ENCODE results near the gene RNF41. TPM values are rescaled to one million over a fixed set of nuclear protein-coding genes. Genes with fewer than 3 reads are reported as not detected.

Gene RNF41
- total and polyA plus RNA-seq, 5 donors, result 17.4 to 63.2 (median 44.9) TPM

DNA sequence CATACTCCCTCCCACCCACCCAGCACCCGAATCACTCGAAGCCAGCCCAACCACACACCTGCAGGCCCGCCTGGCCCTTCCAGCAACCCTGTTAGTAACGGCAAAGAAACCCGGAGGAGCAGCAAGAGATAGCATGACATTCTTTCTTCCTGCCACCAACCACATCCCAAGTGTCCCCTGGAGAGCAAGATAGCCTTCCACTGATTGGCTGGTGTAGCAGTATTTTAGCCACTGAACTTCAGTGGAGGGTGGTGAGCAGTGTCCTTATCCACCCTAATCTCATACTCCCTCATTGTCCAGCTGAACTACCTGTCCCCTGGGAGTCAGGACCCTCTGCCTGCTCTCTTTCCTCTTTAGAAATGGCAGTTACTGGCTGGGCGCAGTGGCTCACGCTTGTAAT, 7.4 kb upstream of the RNF41 start:
- H3K27me3 ChIP-seq (ENCODE audit: control insufficient read depth, insufficient read depth), result no peaks in the 10 kb centered on the region
- no peaks in the 10 kb centered on the region for H3K4me1 ChIP-seq (ENCODE audit: control insufficient read depth, insufficient read depth, low read length)
- DNase-seq (no peak), ATAC-seq (no peak)
- WGBS, result 76% methylated on average over 7 of the region's 7 CpGs
- no peaks in the 10 kb centered on the region for H3K9me3 ChIP-seq (ENCODE audit: control insufficient read depth, low read length)
- no peak overlapping the region for H3K27ac ChIP-seq (ENCODE audit: low read length)
- intact Hi-C loops (cut with DNase I), result loop anchor here in 1 of 4 donors (2.0 kb wide), 1 partner anchor 16 kb away; no protein-coding TSS in a partner anchor
- H3K4me3 ChIP-seq (ENCODE audit: low read length), result no peak overlapping the region

DNA sequence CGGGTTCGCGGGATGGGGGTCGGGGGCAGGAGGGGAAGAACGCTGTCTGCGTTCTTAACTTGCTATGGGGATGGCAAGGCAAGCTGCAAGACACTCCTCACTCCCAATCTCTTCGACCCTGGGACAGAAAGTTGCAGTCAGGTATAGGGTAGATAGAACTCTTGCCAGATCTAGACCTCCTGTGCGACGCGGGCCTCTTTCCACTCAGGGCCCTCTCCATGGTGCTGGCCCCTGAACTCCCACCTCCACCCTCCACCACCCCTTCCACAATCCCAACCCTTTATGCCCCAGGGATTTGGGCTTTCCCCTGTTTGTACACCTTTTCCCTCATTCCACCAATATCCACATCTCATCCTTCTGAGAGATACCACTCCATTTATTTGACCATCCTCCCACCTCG, 3.2 kb upstream of the RNF41 start:
- intact Hi-C loops (cut with DNase I), result no loop called here
- ATAC-seq, result no peak
- H3K4me3 ChIP-seq (ENCODE audit: low read length), result peak overlapping the region; percentile 86
- H3K27me3 ChIP-seq (ENCODE audit: control insufficient read depth, insufficient read depth), result no peaks in the 10 kb centered on the region
- H3K27ac ChIP-seq (ENCODE audit: low read length), result no peak overlapping the region
- no peak for DNase-seq
- no peaks in the 10 kb centered on the region for H3K9me3 ChIP-seq (ENCODE audit: control insufficient read depth, low read length)
- WGBS, result 71% methylated on average over 11 of the region's 11 CpGs
- H3K4me1 ChIP-seq (ENCODE audit: control insufficient read depth, insufficient read depth, low read length), result peaks cover 2% of the 10 kb centered on the region

DNA sequence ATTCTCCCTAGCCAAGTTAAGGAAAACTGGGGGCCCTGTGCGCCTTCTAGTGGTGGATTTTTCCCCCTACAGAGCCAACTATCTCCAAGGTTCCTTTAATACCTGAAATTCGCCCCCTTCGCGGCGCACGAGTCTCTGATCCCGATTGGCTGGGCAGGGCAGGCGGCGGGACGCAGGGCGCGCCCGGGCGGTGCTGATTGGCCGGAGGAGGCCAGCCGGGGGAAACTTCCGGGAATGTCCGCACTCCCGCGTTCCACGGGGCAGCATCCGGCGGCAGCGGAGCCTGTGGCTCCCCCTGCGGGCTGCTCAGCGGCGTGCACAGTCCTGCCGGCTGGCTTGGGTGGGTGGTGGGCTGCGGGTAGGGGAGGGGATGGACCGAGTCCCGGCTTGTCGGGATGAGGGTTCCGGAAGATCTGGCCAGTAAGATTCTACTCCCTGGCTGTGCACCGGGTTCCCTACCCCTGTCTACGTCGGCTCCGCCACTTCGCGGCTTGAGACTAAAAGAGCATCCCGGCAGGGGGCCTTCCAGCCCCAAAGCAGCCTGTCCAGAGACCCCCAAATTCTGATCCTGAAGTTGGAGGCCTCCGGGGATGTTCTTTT, 2.5 kb upstream of the RNF41 start, which contains the start of gene NABP2:
Gene NABP2 (plus strand): TSS at position 241 of the 600 bp plus-strand sequence. CDS start 515 bp downstream, outside the sequence.
- intact Hi-C loops (cut with DNase I), result no loop called here
- peak; percentile 99 for DNase-seq
- Histone ChIP-seq H3K27me3 (ENCODE audit: control insufficient read depth, insufficient read depth) (no peaks in the 10 kb centered on the region), H3K4me3 (ENCODE audit: low read length) (peak within 1 kb of the TSS; percentile 86), H3K4me1 (ENCODE audit: control insufficient read depth, insufficient read depth, low read length) (peaks cover 2% of the 10 kb centered on the region), H3K9me3 (ENCODE audit: control insufficient read depth, low read length) (no peaks in the 10 kb centered on the region), H3K27ac (ENCODE audit: low read length) (peak within 1 kb of the TSS; percentile 88)
- peak; percentile 90 to 91 for ATAC-seq
- WGBS, result under 1% methylated on average over 41 of the region's 41 CpGs

DNA sequence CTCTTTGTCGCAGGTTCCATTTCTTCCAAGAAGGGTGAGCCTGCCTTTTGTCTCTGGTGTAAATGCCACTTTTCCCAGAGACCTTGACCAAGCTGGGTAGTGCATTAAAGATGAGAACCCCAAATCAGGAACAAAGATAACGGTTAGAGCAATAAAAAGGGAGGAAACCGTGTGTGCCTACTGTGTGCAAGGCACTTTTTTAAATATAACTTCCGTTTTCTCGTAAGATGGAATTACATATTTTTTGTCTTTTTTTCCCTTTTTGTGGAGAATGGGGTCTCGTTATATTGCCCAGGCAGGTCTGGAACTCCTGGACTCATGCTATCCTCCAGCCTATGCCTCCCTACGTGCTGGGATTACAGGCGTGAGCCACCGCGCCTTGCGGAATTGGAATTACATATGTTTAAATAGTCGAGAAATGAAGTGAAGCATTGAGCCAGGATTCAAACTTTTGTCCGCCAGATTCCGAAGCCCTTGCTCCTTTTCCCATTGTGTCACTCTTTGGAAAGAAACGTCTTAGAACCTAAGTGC, 1.9 kb upstream of the RNF41 start:
- intact Hi-C loops (cut with DNase I), result no loop called here
- H3K9me3 ChIP-seq (ENCODE audit: control insufficient read depth, low read length), result no peaks in the 10 kb centered on the region
- DNase-seq, result no peak
- H3K27me3 ChIP-seq (ENCODE audit: control insufficient read depth, insufficient read depth), result no peaks in the 10 kb centered on the region
- 22% methylated on average over 15 of the region's 15 CpGs for WGBS
- no peak for ATAC-seq
- H3K27ac ChIP-seq (ENCODE audit: low read length), result peak overlapping the region; percentile 88
- H3K4me1 ChIP-seq (ENCODE audit: control insufficient read depth, insufficient read depth, low read length), result peaks cover 2% of the 10 kb centered on the region
- H3K4me3 ChIP-seq (ENCODE audit: low read length), result peak overlapping the region; percentile 39

DNA sequence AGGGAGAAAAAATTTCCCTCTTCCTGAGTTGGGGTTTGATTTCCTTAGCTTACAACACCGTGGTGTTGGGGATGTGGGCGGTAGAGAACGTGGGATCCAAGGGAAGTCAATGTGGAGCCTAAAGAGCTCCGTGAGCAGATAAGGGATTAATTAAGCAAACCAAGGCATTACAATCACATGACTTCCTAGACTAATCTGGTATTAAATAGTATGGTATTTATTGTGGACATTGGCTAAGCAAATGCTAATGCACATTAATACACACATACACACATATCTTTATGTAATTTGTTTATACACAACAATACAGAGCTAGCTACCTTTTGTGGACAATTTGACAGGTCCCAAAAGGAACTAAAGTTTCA, 791 bp upstream of the RNF41 start:
- 9% methylated on average over 4 of the region's 4 CpGs for WGBS
- intact Hi-C loops (cut with DNase I), result no loop called here
- Histone ChIP-seq H3K27me3 (ENCODE audit: control insufficient read depth, insufficient read depth) (no peaks in the 10 kb centered on the region), H3K27ac (ENCODE audit: low read length) (peak overlapping the region; percentile 99), H3K4me3 (ENCODE audit: low read length) (peak overlapping the region; percentile 72), H3K9me3 (ENCODE audit: control insufficient read depth, low read length) (no peaks in the 10 kb centered on the region), H3K4me1 (ENCODE audit: control insufficient read depth, insufficient read depth, low read length) (peaks cover 2% of the 10 kb centered on the region)
- no peak for ATAC-seq
- no peak for DNase-seq

DNA sequence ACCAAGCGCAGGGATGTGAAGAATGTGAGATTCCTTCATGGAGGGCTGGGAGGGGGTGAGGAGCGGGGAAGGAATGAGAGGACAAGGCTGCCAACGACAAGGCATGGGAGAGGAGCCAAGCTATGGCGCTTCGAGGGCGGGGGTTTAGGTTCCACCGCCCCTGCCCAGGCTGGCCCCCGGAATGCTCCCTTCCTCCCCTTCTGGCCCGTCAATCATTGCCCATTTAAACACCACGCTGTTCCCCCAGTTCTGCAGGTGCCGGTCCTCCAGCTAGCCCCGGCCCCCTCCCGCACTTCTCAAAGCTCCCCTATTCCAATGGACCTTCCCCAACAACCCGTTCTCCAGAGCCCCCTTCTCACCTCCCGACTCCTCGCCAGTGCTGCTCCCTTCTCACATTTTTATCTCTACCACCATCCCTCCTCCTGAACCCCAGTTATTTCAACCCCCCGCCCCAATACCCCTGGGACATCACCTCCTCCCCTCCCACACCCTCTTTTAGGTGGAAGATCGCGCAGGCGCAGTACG, 428 bp downstream of the RNF41 start:
- peak; percentile 79 to 86 (median 85) for DNase-seq
- H3K27me3 ChIP-seq (ENCODE audit: control insufficient read depth, insufficient read depth), result no peaks in the 10 kb centered on the region
- H3K9me3 ChIP-seq (ENCODE audit: control insufficient read depth, low read length), result no peaks in the 10 kb centered on the region
- peaks cover 2% of the 10 kb centered on the region for H3K4me1 ChIP-seq (ENCODE audit: control insufficient read depth, insufficient read depth, low read length)
- intact Hi-C loops (cut with DNase I), result no loop called here
- peak overlapping the region; percentile 97 for H3K27ac ChIP-seq (ENCODE audit: low read length)
- H3K4me3 ChIP-seq (ENCODE audit: low read length), result peak overlapping the region; percentile 75
- under 1% methylated on average over 21 of the region's 21 CpGs for WGBS
- peak; percentile 37 for ATAC-seq

DNA sequence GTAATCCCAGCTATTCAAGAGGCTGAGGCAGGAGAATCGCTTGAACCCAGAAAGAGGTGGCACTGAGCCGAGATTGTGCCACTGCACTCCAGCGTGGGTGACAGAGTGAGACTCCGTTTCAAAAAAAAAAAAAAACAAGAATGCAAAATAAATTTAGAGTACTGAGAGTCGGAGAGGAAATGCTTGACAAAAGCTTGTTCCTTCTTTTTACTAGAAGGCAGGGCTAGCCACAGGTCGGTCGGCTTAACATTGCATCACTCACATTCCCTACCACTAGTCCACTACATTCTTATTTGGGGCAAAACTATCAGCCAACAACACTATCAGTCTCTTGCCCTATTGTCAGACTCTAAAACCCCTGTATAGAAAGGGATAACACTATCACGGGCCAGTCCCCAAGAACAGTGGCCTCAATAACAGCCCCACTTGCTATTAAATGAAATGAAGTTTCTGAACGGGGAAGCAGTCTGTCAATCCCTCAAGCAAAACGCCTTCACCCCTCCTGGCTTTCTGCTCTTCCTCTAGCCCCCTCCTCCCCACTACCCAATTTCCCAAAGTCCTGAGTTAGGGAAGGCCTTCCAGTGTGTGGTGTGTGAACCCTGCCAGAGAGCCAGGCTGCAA, 1.0 kb downstream of the RNF41 start:
- intact Hi-C loops (cut with DNase I), result no loop called here
- Histone ChIP-seq H3K4me1 (ENCODE audit: control insufficient read depth, insufficient read depth, low read length) (peaks cover 2% of the 10 kb centered on the region), H3K4me3 (ENCODE audit: low read length) (peak overlapping the region; percentile 75), H3K27me3 (ENCODE audit: control insufficient read depth, insufficient read depth) (no peaks in the 10 kb centered on the region), H3K9me3 (ENCODE audit: control insufficient read depth, low read length) (no peaks in the 10 kb centered on the region), H3K27ac (ENCODE audit: low read length) (peak overlapping the region; percentile 97)
- WGBS, result 3% methylated on average over 10 of the region's 10 CpGs
- no peak for ATAC-seq
- no peak for DNase-seq

DNA sequence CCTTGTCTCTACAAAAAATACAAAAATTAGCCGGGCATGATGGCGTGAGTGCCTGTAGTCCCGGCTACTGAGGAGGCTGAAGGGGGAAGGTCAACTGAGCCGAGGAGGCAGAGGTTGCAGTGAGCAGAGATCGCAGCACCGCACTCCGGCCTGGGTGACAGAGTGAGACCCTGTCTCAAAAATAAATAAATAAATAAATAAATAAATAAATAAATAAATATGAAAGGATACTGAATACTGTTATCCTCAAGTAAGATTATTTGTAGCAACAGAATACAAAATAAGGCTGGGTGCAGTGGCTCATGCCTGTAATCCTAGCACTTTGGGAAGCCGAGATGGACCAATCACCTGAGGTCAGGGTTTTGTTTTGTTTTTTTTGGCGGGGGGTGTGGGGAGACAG, 1.9 kb downstream of the RNF41 start:
- DNase-seq, result no peak
- no peak for ATAC-seq
- no peaks in the 10 kb centered on the region for H3K9me3 ChIP-seq (ENCODE audit: control insufficient read depth, low read length)
- H3K27ac ChIP-seq (ENCODE audit: low read length), result no peak overlapping the region
- no peak overlapping the region for H3K4me3 ChIP-seq (ENCODE audit: low read length)
- 92% methylated on average over 9 of the region's 9 CpGs for WGBS
- intact Hi-C loops (cut with DNase I), result no loop called here
- no peaks in the 10 kb centered on the region for H3K27me3 ChIP-seq (ENCODE audit: control insufficient read depth, insufficient read depth)
- peaks cover 2% of the 10 kb centered on the region for H3K4me1 ChIP-seq (ENCODE audit: control insufficient read depth, insufficient read depth, low read length)

DNA sequence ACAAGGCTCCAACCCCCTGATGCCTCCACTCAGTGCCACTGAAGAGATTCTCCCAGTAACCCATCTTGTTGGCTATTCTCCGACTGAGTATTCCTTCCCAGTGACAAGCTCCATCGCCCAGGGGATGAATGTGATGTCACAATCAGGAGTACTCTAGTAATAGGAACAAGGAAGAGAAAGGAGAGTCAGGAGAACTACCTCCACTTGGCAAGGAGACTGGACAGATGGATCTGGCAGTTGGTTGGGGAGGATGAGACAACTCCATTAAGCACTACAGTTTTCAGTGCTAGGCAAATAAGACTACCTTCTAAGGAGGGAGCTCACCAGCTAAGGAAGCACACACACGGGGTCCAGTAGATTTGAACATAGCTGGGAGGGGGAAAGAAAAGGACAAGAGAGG, 5.3 kb downstream of the RNF41 start:
- H3K9me3 ChIP-seq (ENCODE audit: control insufficient read depth, low read length), result no peaks in the 10 kb centered on the region
- peak overlapping the region; percentile 17 for H3K27ac ChIP-seq (ENCODE audit: low read length)
- no peaks in the 10 kb centered on the region for H3K4me1 ChIP-seq (ENCODE audit: control insufficient read depth, insufficient read depth, low read length)
- no peaks in the 10 kb centered on the region for H3K27me3 ChIP-seq (ENCODE audit: control insufficient read depth, insufficient read depth)
- no peak overlapping the region for H3K4me3 ChIP-seq (ENCODE audit: low read length)
- WGBS, result 85% methylated on average over 3 of the region's 3 CpGs
- ATAC-seq (no peak), DNase-seq (no peak)
- intact Hi-C loops (cut with DNase I), result no loop called here

DNA sequence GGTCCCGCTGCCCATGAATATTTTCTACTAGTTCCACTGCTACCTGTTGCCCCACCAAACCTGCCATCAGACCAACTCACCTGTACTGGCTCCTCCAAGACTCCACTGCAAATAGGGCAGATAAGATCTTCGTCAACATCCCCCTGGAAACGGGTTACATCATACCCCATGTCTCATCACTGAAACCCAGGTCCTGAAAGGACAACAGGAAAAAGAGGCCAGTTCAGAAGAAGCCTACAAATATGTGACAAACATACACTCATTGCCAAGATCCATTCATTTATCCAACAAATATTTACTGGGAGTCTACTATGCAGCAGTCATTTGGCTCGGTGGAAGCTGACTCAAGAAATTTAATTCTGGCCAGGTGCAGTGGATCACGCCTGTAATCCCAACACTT, 7.8 kb downstream of the RNF41 start:
- Histone ChIP-seq H3K9me3 (ENCODE audit: control insufficient read depth, low read length) (no peaks in the 10 kb centered on the region), H3K4me3 (ENCODE audit: low read length) (no peak overlapping the region), H3K27me3 (ENCODE audit: control insufficient read depth, insufficient read depth) (no peaks in the 10 kb centered on the region), H3K27ac (ENCODE audit: low read length) (no peak overlapping the region), H3K4me1 (ENCODE audit: control insufficient read depth, insufficient read depth, low read length) (no peaks in the 10 kb centered on the region)
- no peak for ATAC-seq
- 85% methylated on average over 5 of the region's 5 CpGs for WGBS
- intact Hi-C loops (cut with DNase I), result no loop called here
- DNase-seq, result no peak

DNA sequence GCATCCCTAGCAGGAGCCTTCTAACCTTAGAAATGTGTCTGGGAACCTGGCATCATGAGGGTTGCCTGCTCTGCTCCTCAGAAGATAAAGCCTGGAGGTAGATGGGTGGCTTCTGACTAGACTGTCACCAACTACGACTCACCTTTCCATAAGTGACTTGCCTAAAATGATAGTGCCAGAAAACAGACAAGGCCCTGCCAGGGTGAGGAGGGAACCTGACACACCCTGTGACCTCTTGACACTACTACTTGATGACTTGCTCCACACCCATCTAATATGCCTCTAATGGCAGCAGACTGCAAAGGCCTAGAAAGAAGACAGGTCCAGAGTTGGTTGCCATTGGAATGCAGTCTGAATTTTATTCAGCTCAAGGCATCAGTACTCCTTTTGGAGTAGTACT, 9.4 kb downstream of the RNF41 start:
- Histone ChIP-seq H3K27ac (ENCODE audit: low read length) (no peak overlapping the region), H3K4me1 (ENCODE audit: control insufficient read depth, insufficient read depth, low read length) (no peaks in the 10 kb centered on the region), H3K4me3 (ENCODE audit: low read length) (no peak overlapping the region), H3K27me3 (ENCODE audit: control insufficient read depth, insufficient read depth) (no peaks in the 10 kb centered on the region), H3K9me3 (ENCODE audit: control insufficient read depth, low read length) (no peaks in the 10 kb centered on the region)
- 86% methylated on average over 1 of the region's 1 CpG for WGBS
- intact Hi-C loops (cut with DNase I), result no loop called here
- ATAC-seq, result no peak
- DNase-seq, result no peak
